ENCODE data around the gene CUX1. TPM values are rescaled to one million over a fixed set of nuclear protein-coding genes. Genes with fewer than 3 reads are reported as not detected.

Gene CUX1
- polyA plus RNA-seq, 10 donors = 32.2 to 51.8 (median 40.3) TPM

DNA sequence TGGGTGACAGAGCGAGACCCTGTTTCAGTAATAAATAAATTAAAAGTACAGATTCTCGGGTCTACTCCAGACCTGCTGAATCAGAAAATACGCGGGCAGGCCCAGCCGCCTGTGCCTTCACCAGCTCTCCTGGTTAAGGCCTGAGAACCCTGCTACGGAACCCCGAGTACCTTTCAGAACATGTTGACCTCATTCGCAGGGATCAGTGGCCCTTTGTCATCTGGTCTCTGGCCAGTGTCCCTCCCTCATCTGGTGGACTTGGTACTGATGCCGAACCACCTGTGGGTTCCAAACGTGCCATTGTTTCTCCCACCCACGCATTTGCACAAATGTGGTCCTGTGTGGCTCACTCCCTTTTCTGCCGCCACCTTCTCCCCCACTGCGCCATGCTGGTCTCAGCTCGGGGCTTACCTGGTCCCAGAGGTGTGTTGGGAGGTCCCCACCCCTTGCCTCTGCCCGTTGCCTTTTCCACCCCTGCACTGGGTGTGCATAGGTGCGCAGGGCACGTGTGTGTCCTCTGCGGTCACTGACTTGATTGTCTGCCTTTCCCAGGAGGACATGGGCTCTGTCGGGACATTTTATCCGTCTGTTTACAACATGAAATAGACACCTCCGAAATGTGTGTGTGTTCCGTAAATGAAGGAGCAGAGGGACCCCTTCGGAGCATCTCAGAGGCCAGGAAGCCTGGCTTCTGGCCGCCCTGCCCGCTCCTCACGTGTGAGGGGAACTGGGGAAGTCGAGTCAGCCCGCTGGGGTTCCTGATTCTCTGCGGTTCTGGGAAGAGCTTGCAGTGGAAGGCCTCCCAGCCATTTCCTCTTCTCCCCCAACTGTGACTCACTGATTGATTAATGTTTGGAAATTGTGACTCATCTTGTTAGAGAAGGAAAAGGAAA lies 135.2 kb downstream of the CUX1 start:
- DNase-seq = peak in 2 of 3 donors; percentile 47 to 83

DNA sequence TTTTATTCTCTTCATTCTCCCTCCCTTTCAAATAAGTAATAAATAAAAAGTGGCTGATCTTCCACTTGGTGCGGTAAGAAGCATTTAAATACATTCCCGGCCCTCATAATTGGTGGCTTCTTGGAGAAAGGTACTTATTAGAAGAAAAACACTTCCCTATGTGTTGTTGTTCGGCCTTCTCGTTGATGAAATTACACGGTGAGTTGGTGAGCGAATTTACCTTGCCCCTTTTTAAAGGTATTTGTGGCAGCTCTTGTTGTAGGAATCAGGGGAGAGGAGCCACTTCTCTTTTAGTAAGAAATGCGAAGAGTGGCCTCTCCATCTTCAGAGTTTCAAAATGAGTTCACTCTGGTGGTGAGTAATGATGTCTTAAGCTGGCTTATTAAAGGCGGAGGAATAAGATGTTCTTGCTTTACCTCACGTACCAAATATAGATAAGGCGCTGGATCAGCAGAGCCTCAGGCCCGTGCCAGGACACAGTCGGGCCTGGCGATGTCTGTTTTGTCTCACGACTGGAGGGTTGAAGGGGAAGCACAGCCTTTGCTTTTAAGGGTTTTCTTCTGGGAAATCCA lies 135.9 kb downstream of the CUX1 start:
- peak in 1 of 3 donors; percentile 53 for DNase-seq

GRCh38 chr7:101954499-101954898 lies 137.1 kb downstream of the CUX1 start:
- no peak for DNase-seq

- no peak for DNase-seq
Measured at GRCh38 chr7:101956130-101956529, 138.7 kb downstream of the CUX1 start.

GRCh38 chr7:101957744-101958525 lies 140.5 kb downstream of the CUX1 start:
- DNase-seq = peak in 1 of 3 donors; percentile 32

DNA sequence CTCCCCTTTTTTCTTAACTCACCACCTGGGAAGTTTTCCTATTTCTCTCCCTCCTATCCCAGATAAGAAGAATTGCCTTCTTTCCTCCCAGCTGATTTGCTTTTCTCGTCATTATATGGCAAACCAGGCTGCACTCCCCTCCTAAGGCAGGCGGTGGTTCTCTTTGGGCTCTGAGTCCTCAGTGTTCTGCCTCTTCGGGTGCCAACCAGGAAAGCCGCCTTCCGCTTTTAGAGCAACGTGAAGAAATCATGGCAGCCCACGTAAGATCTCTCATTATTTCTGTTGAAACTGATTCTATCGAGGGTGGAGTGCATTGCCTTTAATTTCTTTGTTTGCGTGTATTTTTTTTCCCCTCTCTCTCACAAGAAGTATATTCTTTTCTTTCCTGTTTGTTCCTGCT lies 141.9 kb downstream of the CUX1 start:
- DNase-seq = no peak

DNA sequence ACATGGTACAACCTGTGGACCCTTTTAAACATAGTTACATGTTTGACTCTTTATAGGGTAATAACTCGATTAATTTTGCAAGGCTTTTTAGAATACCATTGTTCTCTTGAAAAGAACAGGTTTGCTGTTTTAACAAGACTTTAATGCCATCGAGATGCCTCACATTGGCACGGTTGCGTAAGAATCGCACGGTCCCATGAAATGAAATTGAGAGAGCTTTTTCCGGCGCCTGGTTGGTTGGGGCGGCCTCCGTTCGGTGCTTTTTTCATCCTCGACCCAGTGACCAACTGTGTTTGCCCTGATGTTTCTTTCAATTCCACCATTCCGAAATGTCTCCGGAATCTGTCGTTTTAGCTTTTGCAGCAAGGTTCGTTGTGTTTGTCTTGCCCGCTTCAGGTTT lies 142.4 kb downstream of the CUX1 start:
- DNase-seq = no peak

- no peak for DNase-seq
Measured at GRCh38 chr7:101960323-101960722, 142.9 kb downstream of the CUX1 start.

DNA sequence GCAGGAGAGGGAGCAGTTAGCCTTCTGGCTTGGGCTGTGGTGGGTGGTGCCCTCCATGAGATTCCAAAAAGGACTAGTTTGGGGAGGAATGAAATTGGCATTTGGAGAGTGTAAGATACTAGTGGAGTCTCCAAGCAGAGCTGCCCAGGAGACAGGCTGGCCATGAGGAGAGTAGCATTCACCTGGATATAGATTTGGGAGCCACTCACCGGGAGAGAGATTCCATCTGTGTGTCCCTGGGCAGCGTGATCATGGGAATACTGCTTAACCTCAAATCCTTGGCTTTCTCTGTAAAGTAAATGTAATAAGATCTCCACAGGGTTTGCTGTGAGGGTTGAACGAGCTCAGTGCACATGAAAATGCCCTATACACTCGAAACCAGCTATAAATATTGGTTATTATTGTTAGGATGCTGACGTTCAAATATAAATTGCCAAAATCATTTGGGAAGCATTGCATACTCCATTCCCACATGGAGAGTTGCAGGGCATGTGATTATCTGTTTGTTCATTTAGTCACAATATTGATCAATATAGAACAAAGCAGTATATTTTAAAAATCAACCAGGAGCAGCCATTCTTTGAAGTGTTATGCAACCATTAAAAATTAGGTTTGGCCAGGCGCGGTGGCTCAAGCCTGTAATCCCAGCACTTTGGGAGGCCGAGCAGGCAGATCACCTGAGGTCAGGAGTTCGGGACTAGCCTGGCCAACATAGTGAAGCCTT lies 143.7 kb downstream of the CUX1 start:
- no peak for DNase-seq

DNA sequence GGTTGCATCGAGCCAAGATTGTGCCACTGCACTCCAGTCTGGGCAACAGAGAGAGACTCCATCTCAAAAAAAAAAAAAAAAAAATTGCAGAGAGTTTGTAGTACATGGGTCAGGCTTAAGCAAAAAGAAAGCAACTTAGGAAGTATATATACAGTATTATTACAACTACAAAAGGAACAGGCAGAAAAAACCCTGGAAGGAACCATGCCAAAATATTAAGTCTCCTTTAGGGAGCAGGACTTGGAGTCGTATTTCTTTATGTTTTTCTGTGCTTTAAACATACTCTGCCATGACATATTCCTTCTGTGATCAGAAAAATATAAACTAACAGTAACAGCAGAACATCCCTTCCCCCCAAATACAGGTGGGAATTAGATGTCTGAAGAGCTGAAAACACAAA lies 144.4 kb downstream of the CUX1 start:
- DNase-seq = peak in 1 of 3 donors; percentile 45

GRCh38 chr7:101963693-101964092 lies 146.3 kb downstream of the CUX1 start:
- DNase-seq = no peak

DNA sequence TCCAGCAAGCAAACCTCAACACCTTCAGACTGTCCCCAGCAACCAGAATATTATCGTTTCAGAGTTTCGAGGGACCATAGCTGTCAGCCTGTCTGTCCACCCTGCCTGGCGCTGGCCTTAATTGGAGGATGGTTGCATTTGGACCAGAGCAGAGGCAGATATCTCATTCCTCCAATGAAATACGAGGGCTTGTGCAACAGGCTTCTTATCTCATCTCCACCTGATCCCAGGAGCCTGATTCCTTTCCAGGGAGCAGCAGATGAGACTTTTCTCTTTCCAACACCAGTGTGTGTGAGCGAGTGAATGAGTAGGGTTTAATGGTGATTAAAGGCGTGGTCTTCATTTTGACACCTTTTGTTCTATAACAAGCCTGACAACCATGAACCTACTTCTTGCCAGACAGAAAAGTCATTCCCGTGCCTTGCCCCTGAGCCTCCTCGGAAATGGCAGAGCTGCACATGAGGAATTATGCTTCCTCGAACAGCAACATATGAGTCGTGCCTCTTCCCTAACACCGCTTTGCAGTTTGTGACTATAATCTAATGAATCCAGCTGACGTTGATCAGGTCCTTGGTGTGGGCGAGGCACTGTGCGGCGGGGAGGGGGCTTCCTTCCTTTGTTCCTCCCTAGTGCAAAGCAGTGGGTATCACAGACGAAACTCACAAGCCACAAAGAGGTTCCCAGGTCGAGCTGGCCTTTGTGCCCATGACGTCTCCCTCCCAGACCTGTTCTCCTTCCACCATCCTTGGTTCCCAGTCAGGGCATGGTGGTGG lies 147.4 kb downstream of the CUX1 start:
- no peak for DNase-seq

GRCh38 chr7:101968720-101969466 lies 151.5 kb downstream of the CUX1 start:
- DNase-seq = no peak

DNA sequence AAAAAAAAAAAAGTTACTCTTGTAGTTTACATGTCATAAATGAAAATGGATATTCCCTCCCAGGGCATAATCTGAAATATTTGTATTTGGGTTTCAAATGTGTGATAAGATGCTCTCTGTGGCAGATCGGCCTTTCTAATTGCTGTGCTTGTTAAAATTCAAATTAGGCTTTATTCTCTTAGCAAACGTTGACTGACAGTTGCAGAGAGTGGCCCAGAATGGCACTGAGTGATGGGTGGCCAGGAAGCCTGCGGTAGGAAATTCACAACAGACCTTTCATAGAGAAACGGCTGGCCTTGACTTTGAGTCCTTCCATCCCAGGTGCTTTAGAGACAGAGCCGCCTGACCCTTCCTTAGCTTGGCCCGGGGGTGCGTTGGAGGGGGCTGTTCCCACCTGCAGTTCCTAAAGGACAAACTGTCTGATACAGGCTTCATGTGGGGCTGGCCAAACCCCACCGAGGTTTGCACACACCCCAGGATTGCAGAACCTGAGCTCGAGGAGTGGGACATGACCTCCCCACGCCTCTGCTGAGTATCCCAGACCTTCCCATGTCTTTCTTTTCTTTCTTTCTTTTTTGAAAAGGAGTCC lies 152.7 kb downstream of the CUX1 start:
- DNase-seq = no peak

DNA sequence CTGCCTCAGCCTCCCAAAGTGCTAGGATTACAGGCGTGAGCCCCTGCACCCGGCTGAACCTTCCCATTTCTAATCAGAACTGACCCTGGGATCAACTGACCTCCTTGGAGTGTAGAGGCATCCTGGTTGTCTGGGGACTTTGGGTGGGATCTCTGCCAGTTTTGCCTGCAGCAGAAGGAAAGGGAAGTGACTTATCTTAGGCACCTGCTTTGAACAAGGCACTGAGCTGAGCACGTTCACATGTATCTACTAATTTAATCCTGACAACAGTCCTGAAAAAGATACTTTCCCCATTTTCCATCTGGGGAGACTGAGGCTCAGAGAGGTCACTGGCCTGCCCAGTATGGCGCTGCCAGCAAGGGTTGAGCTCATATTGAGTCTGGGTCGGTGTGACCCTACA lies 153.4 kb downstream of the CUX1 start:
- DNase-seq = no peak

GRCh38 chr7:101971457-101971856 lies 154.0 kb downstream of the CUX1 start:
- no peak for DNase-seq

DNA sequence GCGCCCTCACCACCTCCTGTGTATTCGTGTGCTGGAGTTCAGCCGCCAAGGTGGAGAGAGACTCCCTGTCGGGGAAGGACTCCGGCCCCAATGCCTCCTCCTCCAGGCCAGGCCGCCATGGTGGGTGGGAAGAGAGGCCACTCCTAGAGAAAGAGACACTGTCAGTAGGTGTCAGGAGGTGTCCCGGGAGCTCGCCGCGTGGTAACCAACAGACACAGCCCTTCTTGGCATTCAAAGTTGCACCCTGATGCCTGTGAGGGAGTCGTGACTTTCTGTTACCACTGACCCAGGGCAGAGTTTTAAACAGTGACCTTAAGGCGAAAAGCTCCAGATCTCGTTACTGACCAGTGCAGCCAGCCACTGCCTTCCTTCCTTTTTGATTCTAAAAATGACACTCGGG lies 155.2 kb downstream of the CUX1 start:
- no peak for DNase-seq

GRCh38 chr7:101973130-101973529 lies 155.7 kb downstream of the CUX1 start:
- DNase-seq = no peak

- DNase-seq = no peak
Measured at GRCh38 chr7:101974393-101974792, 157.0 kb downstream of the CUX1 start.

GRCh38 chr7:101975046-101975445 lies 157.6 kb downstream of the CUX1 start:
- DNase-seq = no peak

Measured in muscle of back (tissue), 11 donors.